SW 1271 (cell line): ENCODE measurements around the gene FAM229A.

ENCODE experiments used
- DNase-seq, 2 experiments: peaks; one replicate each; lab custom pipeline; 2025; lab: John Stamatoyannopoulos, UW

The FAM229A gene

GRCh38 chr1:32330558-32331151, 31.6 kb downstream of the FAM229A start:
- no peak for DNase-seq

DNA sequence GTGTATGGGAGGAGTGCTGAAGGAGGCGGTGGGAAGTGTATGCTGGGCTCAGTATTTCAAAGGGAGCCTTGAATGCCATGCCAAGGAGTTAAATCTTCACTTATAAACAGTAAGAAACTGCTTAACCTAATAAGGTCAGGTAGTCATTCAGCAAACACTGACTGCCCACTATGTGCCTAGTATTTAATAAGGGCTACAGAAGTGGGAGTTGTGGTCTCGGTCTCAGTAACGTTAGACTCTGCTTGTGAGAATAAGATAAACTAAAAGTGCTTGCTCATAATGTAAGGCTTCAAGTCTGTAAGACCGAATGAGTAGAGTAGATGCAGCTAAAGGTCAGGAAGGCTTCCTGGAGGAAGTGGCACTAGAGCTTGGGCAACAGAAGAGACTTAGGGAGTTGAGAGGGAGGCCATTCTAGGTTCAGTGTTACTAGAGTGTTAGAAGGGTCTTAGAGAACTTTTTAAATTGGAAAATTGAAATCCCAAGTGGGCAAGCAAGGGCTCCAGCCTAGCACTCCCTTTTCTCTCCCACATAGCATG, 32.3 kb downstream of the FAM229A start:
- no peak for DNase-seq

DNA sequence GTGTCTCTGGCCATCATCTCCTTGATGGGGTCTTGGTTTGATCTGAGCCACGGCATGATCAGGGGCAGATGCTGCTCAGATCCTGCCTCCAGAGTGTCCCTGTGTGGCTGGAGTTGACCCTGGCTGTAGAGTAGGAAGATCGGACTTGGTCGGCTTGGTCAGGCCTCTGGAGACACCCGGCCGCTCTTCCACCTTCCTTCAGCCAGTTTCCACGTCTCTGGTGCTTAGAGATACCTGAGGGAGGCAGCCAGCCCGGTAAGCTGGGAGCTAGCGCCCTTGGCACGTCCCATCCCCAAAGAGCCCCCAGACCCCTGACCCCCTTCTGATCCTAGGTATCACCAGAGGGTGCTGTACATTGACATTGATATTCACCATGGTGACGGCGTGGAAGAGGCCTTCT, 35.1 kb downstream of the FAM229A start:
- DNase-seq, result no peak

- no peak for DNase-seq
Observed at GRCh38 chr1:32321712-32322291, 40.5 kb downstream of the FAM229A start.

DNA sequence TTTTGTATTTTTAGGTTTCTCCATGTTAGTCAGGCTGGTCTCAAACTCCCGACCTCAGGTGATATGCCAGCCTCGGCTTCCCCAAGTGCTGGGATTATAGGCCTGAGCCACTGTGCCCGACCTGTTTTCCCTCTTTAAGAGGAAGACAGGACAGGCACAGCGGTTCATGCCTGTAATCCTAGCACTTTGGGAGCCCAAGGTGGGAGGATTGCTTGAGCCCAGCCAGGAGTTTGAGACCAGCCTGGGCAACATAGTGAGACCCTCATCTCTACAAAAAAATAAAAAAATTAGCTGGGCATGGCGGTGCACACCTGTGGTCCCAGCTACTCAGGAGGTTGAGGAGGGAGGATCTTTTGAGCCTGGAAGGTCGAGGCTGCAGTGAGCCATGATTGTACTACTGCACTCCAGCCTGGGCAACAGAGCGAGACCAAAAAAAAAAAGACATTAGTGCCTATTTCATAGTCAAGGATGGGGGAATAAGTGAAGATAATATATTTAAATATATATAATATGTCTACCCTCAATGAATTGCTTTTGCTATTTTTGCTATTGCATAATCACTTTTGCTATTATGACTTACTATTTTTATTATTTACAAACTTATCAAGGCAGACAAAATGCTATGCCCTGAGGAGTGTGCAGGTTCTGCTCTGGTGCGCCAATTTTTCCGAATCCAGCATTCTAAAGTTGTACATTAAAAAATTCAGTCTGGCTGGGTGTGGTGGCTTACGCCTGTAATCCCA, 44.0 kb downstream of the FAM229A start:
- no peak for DNase-seq

DNA sequence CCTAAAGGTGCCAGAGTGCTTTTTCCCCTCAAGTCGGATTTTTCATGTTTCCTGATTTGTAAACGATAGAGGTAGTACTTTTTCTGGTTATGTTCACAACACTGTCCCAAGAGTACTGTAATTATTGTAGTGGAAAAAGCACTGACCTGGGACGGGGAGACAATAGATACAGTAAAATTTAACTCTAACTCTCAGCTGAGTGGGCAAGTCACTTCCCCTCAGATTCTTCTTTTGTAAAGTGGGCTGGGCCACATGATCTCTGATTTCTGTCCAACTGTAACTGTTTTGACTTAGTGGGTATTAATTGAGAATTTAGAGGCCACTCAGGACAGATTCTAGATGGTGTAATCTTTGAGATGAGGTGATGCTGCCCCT, 45.4 kb downstream of the FAM229A start:
- DNase-seq, result no peak

DNA sequence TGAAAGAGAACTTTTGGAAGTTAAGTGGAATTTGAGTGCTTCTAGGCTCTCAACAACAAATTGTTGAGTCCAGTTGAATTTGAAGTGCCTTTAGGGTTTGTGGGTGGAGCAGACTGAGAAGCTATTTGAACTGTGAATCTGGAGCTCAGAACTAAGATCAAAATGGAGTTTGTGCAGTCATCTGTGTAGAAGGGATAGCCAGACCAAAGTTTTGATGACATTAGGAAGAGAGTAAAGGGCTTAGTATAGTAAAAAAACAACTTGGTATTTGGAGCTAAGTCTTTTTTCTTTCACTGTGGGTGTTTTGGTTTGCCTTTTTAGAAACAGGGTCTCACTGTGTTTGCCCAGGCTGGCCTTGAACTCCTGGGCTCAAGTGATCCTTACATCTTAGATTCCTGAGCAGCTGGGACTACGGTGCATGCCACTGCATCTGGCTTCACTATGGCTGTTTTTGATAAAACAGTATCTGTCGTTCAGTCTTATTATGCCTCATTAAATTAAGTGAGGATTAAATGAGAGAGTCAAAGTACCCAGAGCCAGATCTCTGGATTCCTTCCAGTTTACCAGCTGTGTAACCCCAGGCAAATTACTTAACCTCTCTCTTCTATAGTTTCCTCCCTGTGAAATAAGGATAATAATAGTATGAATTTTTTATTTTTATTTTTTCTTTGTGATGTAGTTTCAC, 50.4 kb downstream of the FAM229A start:
- no peak for DNase-seq
